ENCODE measurements around the gene TLE5. TPM values are rescaled to one million over a fixed set of nuclear protein-coding genes. Genes with fewer than 3 reads are reported as not detected.

Gene TLE5
- total and polyA plus RNA-seq, 2 of the 4 experiments (the other 2 are of a cell fraction), result 119 to 407 TPM

DNA sequence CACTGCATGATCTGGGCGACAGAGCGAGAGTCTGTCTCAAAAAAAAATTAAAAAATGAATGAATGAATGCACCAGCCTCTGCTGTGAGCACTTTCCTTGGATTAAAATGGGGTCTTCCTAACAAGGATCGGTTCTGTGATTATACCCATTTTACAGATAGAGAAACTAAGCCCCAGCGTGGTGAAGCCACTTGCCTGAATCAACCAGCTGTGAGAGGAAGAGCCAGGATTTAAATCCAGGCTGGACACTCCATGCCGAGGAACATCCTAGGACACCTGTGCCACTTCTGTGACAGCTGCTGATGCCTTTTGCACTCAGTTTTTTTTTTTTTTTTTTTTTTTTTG is 14.1 kb downstream of the TLE5 start:
- dilution Hi-C loops (cut with HindIII; ENCODE audit: low sequenced_read_pairs, unreplicated experiment), result no loop called here
- Histone ChIP-seq H3K9me1 (ENCODE audit: insufficient read depth, low read length) (no peaks in the 10 kb centered on the region), H3K56ac (ENCODE audit: extremely low read depth, insufficient read depth, low read length) (no peak overlapping the region), H3K9ac (ENCODE audit: low read depth, low read length) (no peak overlapping the region), H3K18ac (ENCODE audit: low read depth, low read length) (no peak overlapping the region), H4K20me1 (ENCODE audit: insufficient read depth, low read length) (peaks cover 2% of the 10 kb centered on the region; the same call in 1 of the 2 replicates), H2AK5ac (ENCODE audit: low read depth, low read length) (no peak overlapping the region), H3K79me1 (ENCODE audit: low read depth in 1 of 2, low read length in 2 of 2) (no peaks in the 10 kb centered on the region), H3K4me1 (ENCODE audit: control insufficient read depth, insufficient read depth, low read length) (no peaks in the 10 kb centered on the region), H3K27me3 (ENCODE audit: control insufficient read depth, insufficient read depth, low read length) (no peaks in the 10 kb centered on the region), H2BK5ac (ENCODE audit: low read depth, low read length, poor library complexity, severe bottlenecking) (no peak overlapping the region), H3K36me3 (ENCODE audit: control insufficient read depth, insufficient read depth, low read length) (peaks cover 2% of the 10 kb centered on the region; the same call in 1 of the 2 replicates), H2BK120ac (ENCODE audit: low read depth, low read length) (no peak overlapping the region), H2BK20ac (ENCODE audit: low read depth, low read length) (no peak overlapping the region), H3K4me3 (ENCODE audit: insufficient read depth, low read depth, low read length) (no peak overlapping the region), H4K8ac (ENCODE audit: low read depth in 2 of 2, low read length in 2 of 2) (no peak overlapping the region), H4K5ac (ENCODE audit: low read depth, low read length) (no peak overlapping the region), H2BK15ac (ENCODE audit: low read depth, low read length) (no peak overlapping the region), H3K9me3 (ENCODE audit: control insufficient read depth, insufficient read depth, low read length) (no peaks in the 10 kb centered on the region), H3K14ac (replicated peaks; ENCODE audit: low read depth, low read length) (no peak overlapping the region), H3K27ac (ENCODE audit: insufficient read depth, low read length) (no peak overlapping the region), H3K4me2 (ENCODE audit: low read depth, low read length) (no peak overlapping the region; the same call in 1 of the 2 replicates), H3K4ac (ENCODE audit: low read depth, low read length) (no peak overlapping the region), H2AK9ac (replicated peaks; ENCODE audit: low read depth, low read length, poor library complexity) (no peak overlapping the region), H2AFZ (replicated peaks; ENCODE audit: low read length, poor library complexity) (no peak overlapping the region), H3K23ac (ENCODE audit: low read depth, low read length) (no peak overlapping the region), H4K91ac (ENCODE audit: insufficient read depth, low read depth, low read length) (no peak overlapping the region)
- 70% methylated on average over 2 of the region's 5 CpGs; no CpG with 5 or more reads in 1 of the 2 experiments for whole genome bisulfite sequencing, 2 experiments (ENCODE audit: extremely low coverage in 2 of 2, insufficient read length in 1 of 2)
- ChIA-PET POLR2A (ENCODE audit: unreplicated experiment) (no interaction called here), CTCF (no interaction called here)
- ATAC-seq (ENCODE audit: low read depth) (no peak), DNase-seq (no peak)
- BruUV-seq (replicated peaks), result no TSS peak
- intact Hi-C loops (cut with micrococcal nuclease), result no loop called here
- TF ChIP-seq POLR2A (IDR thresholded peaks at IDR 0.05; ENCODE audit: low read depth, low read length), result no peak
- no peak for TF ChIP-seq BHLHE40 (IDR thresholded peaks at IDR 0.05; ENCODE audit: low read depth, low read length)
- TF ChIP-seq RCOR1 (IDR thresholded peaks at IDR 0.05; ENCODE audit: insufficient replicate concordance, low read length), result no peak
- TF ChIP-seq, protein P1, sequence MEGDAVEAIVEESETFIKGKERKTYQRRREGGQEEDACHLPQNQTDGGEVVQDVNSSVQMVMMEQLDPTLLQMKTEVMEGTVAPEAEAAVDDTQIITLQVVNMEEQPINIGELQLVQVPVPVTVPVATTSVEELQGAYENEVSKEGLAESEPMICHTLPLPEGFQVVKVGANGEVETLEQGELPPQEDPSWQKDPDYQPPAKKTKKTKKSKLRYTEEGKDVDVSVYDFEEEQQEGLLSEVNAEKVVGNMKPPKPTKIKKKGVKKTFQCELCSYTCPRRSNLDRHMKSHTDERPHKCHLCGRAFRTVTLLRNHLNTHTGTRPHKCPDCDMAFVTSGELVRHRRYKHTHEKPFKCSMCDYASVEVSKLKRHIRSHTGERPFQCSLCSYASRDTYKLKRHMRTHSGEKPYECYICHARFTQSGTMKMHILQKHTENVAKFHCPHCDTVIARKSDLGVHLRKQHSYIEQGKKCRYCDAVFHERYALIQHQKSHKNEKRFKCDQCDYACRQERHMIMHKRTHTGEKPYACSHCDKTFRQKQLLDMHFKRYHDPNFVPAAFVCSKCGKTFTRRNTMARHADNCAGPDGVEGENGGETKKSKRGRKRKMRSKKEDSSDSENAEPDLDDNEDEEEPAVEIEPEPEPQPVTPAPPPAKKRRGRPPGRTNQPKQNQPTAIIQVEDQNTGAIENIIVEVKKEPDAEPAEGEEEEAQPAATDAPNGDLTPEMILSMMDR (conservative IDR thresholded peaks at IDR 0.05; ENCODE audit: low read depth, low read length), result no peak
- TF ChIP-seq MAFK (IDR thresholded peaks at IDR 0.05; ENCODE audit: low read depth, low read length), result no peak
- no peak for TF ChIP-seq CHD1 (IDR thresholded peaks at IDR 0.05; ENCODE audit: low read depth, low read length)
- TF ChIP-seq FOS (IDR thresholded peaks at IDR 0.05; ENCODE audit: low read depth, low read length), result no peak
- no peak for TF ChIP-seq CEBPB (IDR thresholded peaks at IDR 0.05; ENCODE audit: low read depth, low read length)
- no peak for TF ChIP-seq NFE2L2 (IDR thresholded peaks at IDR 0.05; ENCODE audit: low read depth, low read length)
- TF ChIP-seq MAZ (IDR thresholded peaks at IDR 0.05; ENCODE audit: borderline replicate concordance, low read depth, low read length), result no peak
- no peak for TF ChIP-seq SMC3 (IDR thresholded peaks at IDR 0.05; ENCODE audit: low read depth, low read length)
- TF ChIP-seq, protein P2, sequence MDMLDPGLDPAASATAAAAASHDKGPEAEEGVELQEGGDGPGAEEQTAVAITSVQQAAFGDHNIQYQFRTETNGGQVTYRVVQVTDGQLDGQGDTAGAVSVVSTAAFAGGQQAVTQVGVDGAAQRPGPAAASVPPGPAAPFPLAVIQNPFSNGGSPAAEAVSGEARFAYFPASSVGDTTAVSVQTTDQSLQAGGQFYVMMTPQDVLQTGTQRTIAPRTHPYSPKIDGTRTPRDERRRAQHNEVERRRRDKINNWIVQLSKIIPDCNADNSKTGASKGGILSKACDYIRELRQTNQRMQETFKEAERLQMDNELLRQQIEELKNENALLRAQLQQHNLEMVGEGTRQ (IDR thresholded peaks at IDR 0.05; ENCODE audit: low read depth, low read length), result no peak
- in situ Hi-C loops (cut with MboI; ENCODE audit: low sequenced_read_pairs), result no loop called here

All from IMR-90 (cell line).